HepG2 (cell line): ENCODE data around the gene PARD3. TPM values are rescaled to one million over a fixed set of nuclear protein-coding genes. Genes with fewer than 3 reads are reported as not detected.

Experiments
- ATAC-seq: fragments of 200-7000 bp; cut with Tn5 transposase; 3 replicates; pipeline ENCODE4 v1.9.1; 2020; ENCODE audit warnings: mild to moderate bottlenecking, moderate library complexity
- BruUV-seq: library from RNA; stranded (reverse); fragments of 400-500 nt; replicated peaks from 2 replicates; lab custom pipeline; 2021; lab: Mats Ljungman, UMichigan
- CTCF ChIA-PET: fragments of 300-600 bp; formaldehyde crosslinking; extraction: SDS; loops from one replicate; lab custom pipeline; 2021; ENCODE audit warnings: low total read pairs, inconsistent platforms, low intra/inter-chr PET ratio; lab: Yijun Ruan, JAX
- POLR2A ChIA-PET: fragments of 350-600 bp; sonication (Branson Sonifier 250); formaldehyde crosslinking; loops from one replicate; lab custom pipeline; 2020; ENCODE audit warnings: antibody characterized with exemption, inconsistent platforms; lab: Yijun Ruan, JAX
- DNase-seq: peaks from one replicate; pipeline ENCODE4 v3.0.0-alpha.2; 2015; ENCODE audit warnings: low spot score
- FAIRE-seq: peaks from 3 replicates; lab custom pipeline; 2011; peaks lifted over from hg19 to GRCh38; lab: Jason Lieb, UNC
- H2AFZ ChIP-seq: one replicate; pipeline ENCODE4 v1.6.1; 2011; ENCODE audit warnings: low read length, inconsistent platforms
- H3K27ac ChIP-seq: fragments of 300-600 bp; 3 replicates; pipeline ENCODE4 v1.8.0; 2011; ENCODE audit warnings: mixed run types, mild to moderate bottlenecking, mixed read lengths, low read length, inconsistent platforms; ENCODE audit not compliant: insufficient read depth; ENCODE audit errors: extremely low read length
- H3K27me3 ChIP-seq, 2 experiments: fragments of 200-600 bp in 1 of 2; 2 replicates in 1 of 2; 3 replicates in 1 of 2; pipeline versions ENCODE4 v1.6.0 to v1.8.0; 2011; ENCODE audit warnings: low read length in 2 of 2, mild to moderate bottlenecking in 2 of 2, moderate library complexity in 2 of 2, inconsistent platforms in 1 of 2; ENCODE audit not compliant: insufficient read depth in 2 of 2, control insufficient read depth in 1 of 2
- H3K36me3 ChIP-seq, 2 experiments: fragments of 200-600 bp in 1 of 2; replicated peaks in 1 of 2; 2 replicates in 1 of 2; 3 replicates in 1 of 2; pipeline versions ENCODE4 v1.5.1 to v1.8.0; 2011; ENCODE audit warnings: low read length in 2 of 2, inconsistent platforms in 1 of 2; ENCODE audit not compliant: insufficient read depth in 2 of 2, control insufficient read depth in 1 of 2
- H3K4me1 ChIP-seq: 2 replicates; pipeline ENCODE4 v1.5.1; 2012; ENCODE audit warnings: low read length, inconsistent platforms; ENCODE audit not compliant: insufficient read depth
- H3K4me2 ChIP-seq: 2 replicates; pipeline ENCODE4 v1.6.0; 2011; ENCODE audit warnings: low read depth, low read length, inconsistent platforms
- H3K4me3 ChIP-seq, 3 experiments: fragments of 200-600 bp in 1 of 3; sonication (generic), shearing (Covaris generic) in 1 of 3; replicated peaks in 1 of 3; 2 replicates each; pipeline ENCODE4 v1.5.1; 2011 to 2016; ENCODE audit warnings: low read length in 3 of 3, inconsistent platforms in 2 of 3, low read depth in 2 of 3, mild to moderate bottlenecking in 2 of 3, control low read depth in 1 of 3, mixed read lengths in 1 of 3; ENCODE audit not compliant: insufficient read depth in 1 of 3
- H3K79me2 ChIP-seq: one replicate; pipeline ENCODE4 v1.6.1; 2011; ENCODE audit warnings: low read length, inconsistent platforms; ENCODE audit not compliant: insufficient read depth
- H3K9ac ChIP-seq: 2 replicates; pipeline ENCODE4 v1.6.0; 2011; ENCODE audit warnings: mild to moderate bottlenecking, low read depth, low read length, inconsistent platforms; ENCODE audit not compliant: insufficient read depth
- H3K9me3 ChIP-seq: 2 replicates; pipeline ENCODE4 v1.5.1; 2012; ENCODE audit warnings: mild to moderate bottlenecking, low read length
- H4K20me1 ChIP-seq: 2 replicates; pipeline ENCODE4 v1.6.0; 2011; ENCODE audit warnings: inconsistent platforms, mild to moderate bottlenecking, low read length, moderate library complexity; ENCODE audit not compliant: insufficient read depth
- AHDC1 ChIP-seq: sonication (generic); formaldehyde crosslinking; IDR thresholded peaks from 2 replicates; pipeline ENCODE4 v1.5.1; 2020; ENCODE audit warnings: mild to moderate bottlenecking, missing genetic modification reagents, borderline replicate concordance
- CEBPG ChIP-seq: IDR thresholded peaks from 2 replicates; pipeline ENCODE4 v1.6.1; 2016
- ERF ChIP-seq: IDR thresholded peaks from 2 replicates; pipeline ENCODE4 v1.6.1; 2018; ENCODE audit warnings: missing biosample characterization, missing genetic modification reagents
- ETV6 ChIP-seq: sonication (generic); formaldehyde crosslinking; conservative IDR thresholded peaks from 2 replicates; pipeline ENCODE4 v1.4.0; 2020; ENCODE audit warnings: missing genetic modification reagents
- GPN1 ChIP-seq: sonication (generic); formaldehyde crosslinking; IDR thresholded peaks from 2 replicates; pipeline ENCODE4 v1.5.1; 2020; ENCODE audit warnings: missing genetic modification reagents, borderline replicate concordance
- HMG20A ChIP-seq: IDR thresholded peaks from 2 replicates; pipeline ENCODE4 v1.6.1; 2016; ENCODE audit warnings: borderline replicate concordance
- KLF16 ChIP-seq, 2 experiments: sonication (generic) in 1 of 2; formaldehyde crosslinking in 1 of 2; IDR thresholded peaks; 2 replicates each; pipeline versions ENCODE4 v1.6.1 to v1.8.0; 2016 to 2023; ENCODE audit warnings: missing genetic modification reagents in 2 of 2, missing compliant biosample characterization in 1 of 2
- NFE2L1 ChIP-seq: sonication (generic); formaldehyde crosslinking; IDR thresholded peaks from 2 replicates; pipeline ENCODE4 v1.4.0; 2020; ENCODE audit warnings: missing genetic modification reagents, mild to moderate bottlenecking, borderline replicate concordance
- NFRKB ChIP-seq: fragments of 450-650 bp; IDR thresholded peaks from 2 replicates; pipeline ENCODE4 v1.6.1; 2017
- POGZ ChIP-seq: sonication (generic); formaldehyde crosslinking; IDR thresholded peaks from 2 replicates; pipeline ENCODE4 v1.4.0; 2020; ENCODE audit warnings: mild to moderate bottlenecking, missing genetic modification reagents
- SALL1 ChIP-seq: sonication (generic); formaldehyde crosslinking; IDR thresholded peaks from 2 replicates; pipeline ENCODE4 v1.8.0; 2022; ENCODE audit warnings: mild to moderate bottlenecking, missing genetic modification reagents
- SRY ChIP-seq: sonication (generic); formaldehyde crosslinking; IDR thresholded peaks from 2 replicates; pipeline ENCODE4 v1.8.0; 2022; ENCODE audit warnings: mild to moderate bottlenecking, missing genetic modification reagents
- ZNF354B ChIP-seq: sonication (generic); formaldehyde crosslinking; IDR thresholded peaks from 2 replicates; pipeline ENCODE4 v1.8.0; 2022; ENCODE audit warnings: mild to moderate bottlenecking, missing genetic modification reagents
- ZNF770 ChIP-seq: sonication (generic); formaldehyde crosslinking; IDR thresholded peaks from 2 replicates; pipeline ENCODE4 v1.5.0; 2020; ENCODE audit warnings: mild to moderate bottlenecking, missing genetic modification reagents
- ZNF83 ChIP-seq: sonication (generic); formaldehyde crosslinking; IDR thresholded peaks from 2 replicates; pipeline ENCODE4 v1.4.0; 2020; ENCODE audit warnings: missing genetic modification reagents, mild to moderate bottlenecking, borderline replicate concordance
- WGBS: methylation state at CpG from one replicate; pipeline ENCODE4 v1.1.6; 2017; ENCODE audit warnings: low lambda C conversion rate; 5-methylcytosine and 5-hydroxymethylcytosine counted together
- in situ Hi-C: cut with HindIII; loops from 2 replicates; pipeline ENCODE4 v1.10.0; 2017; ENCODE audit warnings: low pct_unique_long_range_greater_than_20kb; ENCODE audit not compliant: extremely low pct_ligation_motif_present
- intact Hi-C: fragments of 100-400 bp; cut with micrococcal nuclease; formaldehyde crosslinking; loops from one replicate; pipeline ENCODE4 v1.10.0; 2022; ENCODE audit not compliant: unreplicated experiment
- polyA plus RNA-seq, 8 experiments: library from polyadenylated mRNA; depleted of rRNA in 3 of 8; stranded (reverse) in 7 of 8; unstranded in 1 of 8; fragments of >200 nt; fragmentation: Illumina TruSeq in 4 of 8; extraction: Trizol in 4 of 8; gene quantifications; 2 replicates each; pipeline versions ENCODE4 v1.2.1 to v1.2.3, GENCODE V29; 2011 to 2016; ENCODE audit warnings: low read depth in 4 of 8, missing spikeins in 1 of 8, mixed read lengths in 1 of 8; ENCODE audit not compliant: insufficient read depth in 1 of 8
- total RNA-seq, 5 experiments: library from RNA; depleted of rRNA; stranded (reverse); fragments of >200 nt; fragmentation: Illumina TruSeq; extraction: Trizol; gene quantifications; 2 replicates each; pipeline ENCODE4 v1.2.3, GENCODE V29; 2016; ENCODE audit warnings: low read depth in 1 of 5
- TF ChIP-seq, protein P1 (sequence below): sonication (generic); formaldehyde crosslinking; IDR thresholded peaks from 2 replicates; pipeline ENCODE4 v1.4.0; 2020; ENCODE audit warnings: mild to moderate bottlenecking, missing genetic modification reagents

Gene PARD3
- total and polyA plus RNA-seq, 2 of the 13 experiments (the other 11 are each of a cell fraction or from before 2014, with no cell fraction given): 40.9 to 60.0 TPM

- intact Hi-C loops: no loop called here
- Histone ChIP-seq H3K27ac (no peak overlapping the region), H3K79me2 (peaks cover 92% of the 10 kb centered on the region), H3K4me1 (peaks cover 28% of the 10 kb centered on the region), H3K9ac (no peak overlapping the region), H4K20me1 (peaks cover 34% of the 10 kb centered on the region), H3K4me2 (no peak overlapping the region), H3K36me3 (no peaks in the 10 kb centered on the region; a peak in 1 of 5 replicates), H3K9me3 (no peaks in the 10 kb centered on the region), H2AFZ (no peak overlapping the region), H3K4me3 (no peak overlapping the region), H3K27me3 (no peaks in the 10 kb centered on the region)
- ATAC-seq (no peak), FAIRE-seq (no peak), DNase-seq (no peak)
- ChIA-PET CTCF (no interaction called here), POLR2A (no interaction called here)
- in situ Hi-C loops: no loop called here
- WGBS: 97% methylated on average over 7 of the region's 7 CpGs
- no TSS peak for BruUV-seq
- TF ChIP-seq NFRKB (no peak), ERF (CRISPR knock-in tag) (no peak), GPN1 (CRISPR knock-in tag) (no peak), ETV6 (CRISPR knock-in tag) (no peak), CEBPG (no peak), KLF16 (CRISPR knock-in tag; IDR thresholded peaks at IDR 0.05) (no peak), NFE2L1 (no peak), ZNF83 (CRISPR knock-in tag) (no peak), SALL1 (CRISPR knock-in tag) (no peak), POGZ (CRISPR knock-in tag) (no peak), ZNF770 (CRISPR knock-in tag) (no peak), HMG20A (no peak), ZNF354B (no peak), AHDC1 (CRISPR knock-in tag) (no peak), SRY (CRISPR knock-in tag) (no peak)
- TF ChIP-seq, protein P1, sequence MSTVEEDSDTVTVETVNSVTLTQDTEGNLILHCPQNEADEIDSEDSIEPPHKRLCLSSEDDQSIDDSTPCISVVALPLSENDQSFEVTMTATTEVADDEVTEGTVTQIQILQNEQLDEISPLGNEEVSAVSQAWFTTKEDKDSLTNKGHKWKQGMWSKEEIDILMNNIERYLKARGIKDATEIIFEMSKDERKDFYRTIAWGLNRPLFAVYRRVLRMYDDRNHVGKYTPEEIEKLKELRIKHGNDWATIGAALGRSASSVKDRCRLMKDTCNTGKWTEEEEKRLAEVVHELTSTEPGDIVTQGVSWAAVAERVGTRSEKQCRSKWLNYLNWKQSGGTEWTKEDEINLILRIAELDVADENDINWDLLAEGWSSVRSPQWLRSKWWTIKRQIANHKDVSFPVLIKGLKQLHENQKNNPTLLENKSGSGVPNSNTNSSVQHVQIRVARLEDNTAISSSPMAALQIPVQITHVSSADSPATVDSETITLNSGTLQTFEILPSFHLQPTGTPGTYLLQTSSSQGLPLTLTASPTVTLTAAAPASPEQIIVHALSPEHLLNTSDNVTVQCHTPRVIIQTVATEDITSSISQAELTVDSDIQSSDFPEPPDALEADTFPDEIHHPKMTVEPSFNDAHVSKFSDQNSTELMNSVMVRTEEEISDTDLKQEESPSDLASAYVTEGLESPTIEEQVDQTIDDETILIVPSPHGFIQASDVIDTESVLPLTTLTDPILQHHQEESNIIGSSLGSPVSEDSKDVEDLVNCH (CRISPR knock-in tag): no peak
Observed at GRCh38 chr10:34792881-34793280, 22.2 kb downstream of the PARD3 start.
